A549 (cell line): ENCODE measurements around the gene TLK1. TPM values are rescaled to one million over a fixed set of nuclear protein-coding genes. Genes with fewer than 3 reads are reported as not detected.

ENCODE experiments used
- ATAC-seq, 2 experiments: fragments of 200-7000 bp in 1 of 2; fragments of >200 bp in 1 of 2; cut with Nextera tagmentation in 1 of 2; cut with Tn5 transposase in 1 of 2; 3 replicates each; pipeline versions ENCODE4 v1.8.0 to v1.9.1; 2018 to 2020; ENCODE audit warnings: mild to moderate bottlenecking in 1 of 2, moderate library complexity in 1 of 2
- CTCF ChIA-PET: fragments of 300-600 bp; sonication (Branson Sonifier 250); formaldehyde crosslinking; extraction: SDS; loops from one replicate; lab custom pipeline; 2021; ENCODE audit warnings: antibody characterized with exemption, inconsistent platforms; lab: Yijun Ruan, JAX
- POLR2A ChIA-PET: fragments of 350-600 bp; formaldehyde crosslinking; extraction: SDS; loops from one replicate; lab custom pipeline; 2021; ENCODE audit warnings: antibody characterized with exemption, inconsistent platforms; lab: Yijun Ruan, JAX
- DNase-seq, 2 experiments: peaks; one replicate each; pipeline versions ENCODE4 v3.0.0 to v3.0.0-alpha.2; 2011 to 2016; ENCODE audit warnings: low read depth in 1 of 2, low spot score in 1 of 2
- FAIRE-seq: peaks from 2 replicates; lab custom pipeline; 2011; peaks lifted over from hg19 to GRCh38; lab: Jason Lieb, UNC
- H3K27ac ChIP-seq, 2 experiments: fragments of >200 bp; sonication (Bioruptor Twin); formaldehyde crosslinking; 3 replicates each; pipeline ENCODE4 v1.5.1; 2016 to 2017
- H3K4me1 ChIP-seq: fragments of >200 bp; sonication (Bioruptor Twin); formaldehyde crosslinking; 3 replicates; pipeline ENCODE4 v1.6.1; 2016
- H3K4me2 ChIP-seq: fragments of >200 bp; sonication (Bioruptor Twin); formaldehyde crosslinking; 3 replicates; pipeline ENCODE4 v1.6.1; 2016
- H3K4me3 ChIP-seq: fragments of >200 bp; sonication (Bioruptor Twin); formaldehyde crosslinking; 3 replicates; pipeline ENCODE4 v1.5.1; 2016
- H3K9me3 ChIP-seq: fragments of >200 bp; sonication (Bioruptor Twin); formaldehyde crosslinking; 3 replicates; pipeline ENCODE4 v1.6.1; 2016
- ATOH8 ChIP-seq: fragments of 250-450 bp; sonication (Bioruptor Pico); IDR thresholded peaks from 2 replicates; pipeline ENCODE4 v1.5.0; 2020; ENCODE audit warnings: low read depth, mild to moderate bottlenecking, moderate library complexity
- BCL3 ChIP-seq: fragments of >200 bp; sonication (Bioruptor Twin); formaldehyde crosslinking; IDR thresholded peaks from 3 replicates; pipeline ENCODE4 v1.6.1; 2016
- CBX2 ChIP-seq: fragments of 200-600 bp; sonication (generic); IDR thresholded peaks from 2 replicates; pipeline ENCODE4 v1.6.1; 2016; ENCODE audit warnings: low read depth, mild to moderate bottlenecking, borderline replicate concordance
- CHD4 ChIP-seq: fragments of 200-600 bp; sonication (generic); IDR thresholded peaks from 2 replicates; pipeline ENCODE4 v1.6.1; 2016; ENCODE audit warnings: antibody characterized with exemption, mild to moderate bottlenecking, borderline replicate concordance
- CTCF ChIP-seq: fragments of >200 bp; sonication (Bioruptor Twin); formaldehyde crosslinking; IDR thresholded peaks from 3 replicates; pipeline ENCODE4 v1.5.1; 2016
- EHMT2 ChIP-seq: fragments of 200-600 bp; sonication (generic); IDR thresholded peaks from 2 replicates; pipeline ENCODE4 v1.6.1; 2016; ENCODE audit warnings: antibody characterized with exemption, low read depth, mild to moderate bottlenecking, moderate library complexity
- FOSL2 ChIP-seq, 2 experiments: fragments of 450-650 bp in 1 of 2; fragments of >200 bp in 1 of 2; sonication (Bioruptor Twin) in 1 of 2; formaldehyde crosslinking; IDR thresholded peaks; 2 replicates each; pipeline versions ENCODE4 v1.5.0 to v1.6.1; 2016 to 2020; ENCODE audit warnings: mild to moderate bottlenecking in 1 of 2, moderate library complexity in 1 of 2
- HDAC2 ChIP-seq: fragments of 200-600 bp; sonication (generic); IDR thresholded peaks from 2 replicates; pipeline ENCODE4 v1.6.1; 2016
- HOXB5 ChIP-seq: fragments of 250-450 bp; sonication (Bioruptor Pico); IDR thresholded peaks from 2 replicates; pipeline ENCODE4 v1.5.0; 2020; ENCODE audit warnings: mild to moderate bottlenecking, moderate library complexity
- KDM5A ChIP-seq: fragments of 200-600 bp; sonication (generic); IDR thresholded peaks from 2 replicates; pipeline ENCODE4 v1.6.1; 2016; ENCODE audit warnings: antibody characterized with exemption, mild to moderate bottlenecking
- MAFK ChIP-seq: fragments of 450-650 bp; IDR thresholded peaks from 2 replicates; pipeline ENCODE4 v1.6.1; 2014; ENCODE audit not compliant: partially characterized antibody
- MAX ChIP-seq: IDR thresholded peaks from 2 replicates; pipeline ENCODE4 v1.6.1; 2012
- MAZ ChIP-seq: fragments of 150-350 bp; IDR thresholded peaks from 2 replicates; pipeline ENCODE4 v1.6.1; 2014; ENCODE audit warnings: antibody characterized with exemption, low read depth, low read length, borderline replicate concordance
- MYC ChIP-seq: IDR thresholded peaks from 2 replicates; pipeline ENCODE4 v1.6.1; 2012; ENCODE audit warnings: mild to moderate bottlenecking, inconsistent platforms, low read length, improper control_type of control experiment, borderline replicate concordance
- PBX3 ChIP-seq: IDR thresholded peaks from 2 replicates; pipeline ENCODE4 v1.6.1; 2012
- POLR2A ChIP-seq: IDR thresholded peaks from 2 replicates; pipeline ENCODE4 v1.6.1; 2012; ENCODE audit warnings: mild to moderate bottlenecking, low read length
- POLR2AphosphoS2 ChIP-seq: conservative IDR thresholded peaks from 2 replicates; pipeline ENCODE4 v1.6.1; 2012; ENCODE audit warnings: low read length, improper control_type of control experiment, inconsistent platforms
- RAD21 ChIP-seq, 2 experiments: fragments of >200 bp in 1 of 2; sonication (Bioruptor Twin) in 1 of 2; formaldehyde crosslinking in 1 of 2; IDR thresholded peaks in 1 of 2; conservative IDR thresholded peaks in 1 of 2; 2 replicates in 1 of 2; 3 replicates in 1 of 2; pipeline ENCODE4 v1.6.1; 2012 to 2018; ENCODE audit warnings: inconsistent platforms in 1 of 2
- RNF2 ChIP-seq: fragments of 200-600 bp; sonication (generic); IDR thresholded peaks from 2 replicates; pipeline ENCODE4 v1.6.1; 2016; ENCODE audit warnings: low read depth, mild to moderate bottlenecking, antibody characterized with exemption, moderate library complexity, borderline replicate concordance
- SMC3 ChIP-seq: fragments of >200 bp; sonication (Bioruptor Twin); formaldehyde crosslinking; IDR thresholded peaks from 3 replicates; pipeline ENCODE4 v1.6.1; 2018; ENCODE audit warnings: inconsistent platforms
- ZFP36 ChIP-seq: fragments of 450-650 bp; IDR thresholded peaks from 2 replicates; pipeline ENCODE4 v1.6.1; 2014; ENCODE audit warnings: borderline replicate concordance; ENCODE audit not compliant: partially characterized antibody
- WGBS: methylation state at CpG from one replicate; pipeline ENCODE4 v1.1.6; 2017; ENCODE audit errors: missing lambda C conversion rate; 5-methylcytosine and 5-hydroxymethylcytosine counted together
- polyA plus RNA-seq, 4 experiments: library from polyadenylated mRNA; depleted of rRNA in 3 of 4; stranded (reverse); fragments of >200 nt; fragmentation: RNase III in 1 of 4; extraction: RNeasy Plus Mini Kit Qiagen cat#74134 plus additional on column Dnase treatment in 1 of 4; gene quantifications; 2 replicates in 3 of 4; 3 replicates in 1 of 4; pipeline ENCODE4 v1.2.3, GENCODE V29; 2011 to 2017

TLK1 gene
- polyA plus RNA-seq, 2 of the 4 experiments (the other 2 are of a cell fraction) = 16.9 to 28.9 TPM

- Histone ChIP-seq H3K4me1 (no peaks in the 10 kb centered on the region), H3K27ac (no peak overlapping the region), H3K4me2 (no peak overlapping the region), H3K4me3 (no peak overlapping the region)
- FAIRE-seq = no peak
- 95% methylated on average over 2 of the region's 2 CpGs for WGBS
- TF ChIP-seq SMC3 (no peak), HDAC2 (no peak), CBX2 (no peak), BCL3 (no peak), MAZ (no peak), POLR2AphosphoS2 (no peak), CHD4 (no peak), FOSL2 (IDR thresholded peaks at IDR 0.05) (no peak), FOSL2 (CRISPR knock-in tag; IDR thresholded peaks at IDR 0.05) (no peak), PBX3 (no peak), HOXB5 (no peak), ATOH8 (CRISPR knock-in tag) (no peak), RNF2 (no peak), KDM5A (no peak), ZFP36 (no peak), POLR2A (no peak), EHMT2 (no peak), MYC (no peak), CTCF (no peak), MAFK (no peak)
- TF ChIP-seq, all 56 proteins: peak for 0
- ChIA-PET CTCF (interaction anchor here (1.0 kb wide), 1 partner anchor 24 kb away, joined by 3 read pairs; no protein-coding TSS in a partner anchor), POLR2A (no interaction called here)
- ATAC-seq = no peak
- H3K9me3 ChIP-seq = no peaks in the 10 kb centered on the region
- DNase-seq = no peak
Observed at GRCh38 chr2:170996316-170996715, 164.4 kb downstream of the TLK1 start.

GRCh38 chr2:170991398-170992182 is 169.1 kb downstream of the TLK1 start:
- no peak for DNase-seq
- ATAC-seq = no peak
- FAIRE-seq = no peak
- 93% methylated on average over 5 of the region's 5 CpGs for WGBS
- no peak for TF ChIP-seq MAX
- 0 out of 3 replicates have a peak, but pooled peaks have one; percentile 9 for TF ChIP-seq CTCF
- TF ChIP-seq POLR2A = no peak
- TF ChIP-seq RAD21 (conservative IDR thresholded peaks at IDR 0.05 in 1 of 2, IDR thresholded peaks at IDR 0.05 in 1 of 2) = peak in 1 of 2 experiments; percentile 15; a peak in 1 of 5 replicates
- TF ChIP-seq, all 56 proteins: peak for 2
- no peak overlapping the region for H3K4me3 ChIP-seq
- H3K27ac ChIP-seq = no peak overlapping the region
- H3K4me1 ChIP-seq = no peaks in the 10 kb centered on the region
- no peaks in the 10 kb centered on the region for H3K9me3 ChIP-seq
- ChIA-PET POLR2A (no interaction called here), CTCF (no interaction called here)
- no peak overlapping the region for H3K4me2 ChIP-seq
